ENCODE measurements around the gene DCLRE1C. TPM values are rescaled to one million over a fixed set of nuclear protein-coding genes. Genes with fewer than 3 reads are reported as not detected.
"Not testable (repeated sequence)": the region's sequence is repeated elsewhere in the genome, so short reads cannot be mapped to it uniquely, and the experiment has no call there.

The DCLRE1C gene
- total RNA-seq, 2 experiments from 2014 or later, result 15.0 to 17.5 TPM

- H3K4me1 Mint-ChIP-seq (ENCODE audit: low read depth), result peaks cover 41% of the 10 kb centered on the region
- DNase-seq (no peak), ATAC-seq (no peak)
- peaks cover 24% of the 10 kb centered on the region for H3K36me3 Mint-ChIP-seq (ENCODE audit: low read depth)
- H3K4me3 Mint-ChIP-seq, result peak overlapping the region; percentile 94
- CTCF ChIA-PET, result interaction anchor here (0.7 to 2.3 kb wide), 6 partner anchors 8 to 72 kb away, joined by 3 to 7 read pairs (median 3); no protein-coding TSS in a partner anchor
- POLR2A ChIA-PET, result interaction anchor here (0.6 to 3.2 kb wide), 14 partner anchors 8 to 1242 kb away, joined by 3 to 30 read pairs (median 3); partner anchors contain the start of genes CDNF, HSPA14, MSANTD7 and SUV39H2
- peak overlapping the region; percentile 98 for H3K27ac Mint-ChIP-seq
- no peak for TF ChIP-seq CTCF (IDR thresholded peaks at IDR 0.05)
- intact Hi-C loops (cut with micrococcal nuclease), result loop anchor here (10.0 kb wide), 1 partner anchor 118 kb away; the partner anchor contains the start of genes CDNF, HSPA14 and MSANTD7
- no peaks in the 10 kb centered on the region for H3K27me3 Mint-ChIP-seq
- H3K9me3 Mint-ChIP-seq, result no peaks in the 10 kb centered on the region
Observed at GRCh38 chr10:14952851-14953423, 959 bp downstream of the DCLRE1C start.

- H3K4me3 Mint-ChIP-seq, result no peak overlapping the region
- peaks cover 42% of the 10 kb centered on the region for H3K36me3 Mint-ChIP-seq (ENCODE audit: low read depth)
- TF ChIP-seq CTCF (IDR thresholded peaks at IDR 0.05), result no peak
- peaks cover 33% of the 10 kb centered on the region for H3K4me1 Mint-ChIP-seq (ENCODE audit: low read depth)
- ChIA-PET POLR2A (interaction anchor here (0.8 kb wide), 2 partner anchors 71 to 165 kb away, joined by 4 read pairs; partner anchors contain the start of gene SUV39H2), CTCF (interaction anchor here (2.3 kb wide), 1 partner anchor 23 kb away, joined by 8 read pairs; no protein-coding TSS in a partner anchor)
- ATAC-seq, result no peak
- H3K27ac Mint-ChIP-seq, result no peak overlapping the region
- DNase-seq, result no peak
- H3K9me3 Mint-ChIP-seq, result no peaks in the 10 kb centered on the region
- no peaks in the 10 kb centered on the region for H3K27me3 Mint-ChIP-seq
- intact Hi-C loops (cut with micrococcal nuclease), result no loop called here
Observed at GRCh38 chr10:14949291-14949690, 4.6 kb downstream of the DCLRE1C start.

GRCh38 chr10:14947268-14947667 is 6.6 kb downstream of the DCLRE1C start:
- ChIA-PET POLR2A (interaction anchor here (1.2 kb wide), 1 partner anchor 108 kb away, joined by 3 read pairs; no protein-coding TSS in a partner anchor), CTCF (no interaction called here)
- no peak for TF ChIP-seq CTCF (IDR thresholded peaks at IDR 0.05)
- DNase-seq (no peak), ATAC-seq (no peak)
- intact Hi-C loops (cut with micrococcal nuclease), result no loop called here
- no peaks in the 10 kb centered on the region for H3K27me3 Mint-ChIP-seq
- H3K27ac Mint-ChIP-seq, result no peak overlapping the region
- no peak overlapping the region for H3K4me3 Mint-ChIP-seq
- peaks cover 26% of the 10 kb centered on the region for H3K4me1 Mint-ChIP-seq (ENCODE audit: low read depth)
- peaks cover 38% of the 10 kb centered on the region for H3K36me3 Mint-ChIP-seq (ENCODE audit: low read depth)
- no peaks in the 10 kb centered on the region for H3K9me3 Mint-ChIP-seq

GRCh38 chr10:14945108-14945507 is 8.8 kb downstream of the DCLRE1C start:
- Mint-ChIP-seq H3K36me3 (ENCODE audit: low read depth) (peaks cover 28% of the 10 kb centered on the region), H3K27ac (no peak overlapping the region), H3K4me1 (ENCODE audit: low read depth) (peaks cover 12% of the 10 kb centered on the region), H3K4me3 (no peak overlapping the region), H3K9me3 (no peaks in the 10 kb centered on the region), H3K27me3 (no peaks in the 10 kb centered on the region)
- DNase-seq (no peak), ATAC-seq (no peak)
- intact Hi-C loops (cut with micrococcal nuclease), result no loop called here
- POLR2A ChIA-PET, result interaction anchor here (1.1 kb wide), 1 partner anchor 8 kb away, joined by 3 read pairs; the partner anchor contains the start of gene DCLRE1C
- CTCF ChIA-PET, result no interaction called here
- no peak for TF ChIP-seq CTCF (IDR thresholded peaks at IDR 0.05)

- CTCF ChIA-PET; H3K4me3 Mint-ChIP-seq; intact Hi-C loops (cut with micrococcal nuclease); ATAC-seq; H3K27me3 Mint-ChIP-seq; DNase-seq; POLR2A ChIA-PET; H3K9me3 Mint-ChIP-seq; H3K27ac Mint-ChIP-seq: not testable (repeated sequence)
- peaks cover 26% of the 10 kb centered on the region for H3K36me3 Mint-ChIP-seq (ENCODE audit: low read depth)
- peaks cover 15% of the 10 kb centered on the region for H3K4me1 Mint-ChIP-seq (ENCODE audit: low read depth)
Observed at GRCh38 chr10:14942950-14943338, 11.0 kb downstream of the DCLRE1C start.

- H3K36me3 Mint-ChIP-seq (ENCODE audit: low read depth), result peaks cover 25% of the 10 kb centered on the region
- H3K9me3 Mint-ChIP-seq; H3K4me3 Mint-ChIP-seq; DNase-seq; ATAC-seq; POLR2A ChIA-PET; CTCF ChIA-PET; H3K27me3 Mint-ChIP-seq; intact Hi-C loops (cut with micrococcal nuclease): not testable (repeated sequence)
- H3K4me1 Mint-ChIP-seq (ENCODE audit: low read depth), result peaks cover 15% of the 10 kb centered on the region
- H3K27ac Mint-ChIP-seq, result peak overlapping the region; percentile 0
Observed at GRCh38 chr10:14942147-14942949, 11.5 kb downstream of the DCLRE1C start.

- CTCF ChIA-PET; H3K4me3 Mint-ChIP-seq; POLR2A ChIA-PET; intact Hi-C loops (cut with micrococcal nuclease); H3K27me3 Mint-ChIP-seq; H3K9me3 Mint-ChIP-seq: not testable (repeated sequence)
- ATAC-seq (peak; percentile 92), DNase-seq (peak; percentile 76)
- H3K4me1 Mint-ChIP-seq (ENCODE audit: low read depth), result peaks cover 12% of the 10 kb centered on the region
- peak overlapping the region; percentile 20 for H3K27ac Mint-ChIP-seq
- peaks cover 23% of the 10 kb centered on the region for H3K36me3 Mint-ChIP-seq (ENCODE audit: low read depth)
Observed at GRCh38 chr10:14938971-14939370, 14.9 kb downstream of the DCLRE1C start.

Data from activated CD8-positive, alpha-beta T cell treated with anti-CD3 and anti-CD28 coated beads for 36 hours (primary cell).